ENCODE data around the gene MAST4. TPM values are rescaled to one million over a fixed set of nuclear protein-coding genes. Genes with fewer than 3 reads are reported as not detected.

MAST4 gene
- total RNA-seq, 1 donor from 2014 or later, result 19.1 TPM

DNA sequence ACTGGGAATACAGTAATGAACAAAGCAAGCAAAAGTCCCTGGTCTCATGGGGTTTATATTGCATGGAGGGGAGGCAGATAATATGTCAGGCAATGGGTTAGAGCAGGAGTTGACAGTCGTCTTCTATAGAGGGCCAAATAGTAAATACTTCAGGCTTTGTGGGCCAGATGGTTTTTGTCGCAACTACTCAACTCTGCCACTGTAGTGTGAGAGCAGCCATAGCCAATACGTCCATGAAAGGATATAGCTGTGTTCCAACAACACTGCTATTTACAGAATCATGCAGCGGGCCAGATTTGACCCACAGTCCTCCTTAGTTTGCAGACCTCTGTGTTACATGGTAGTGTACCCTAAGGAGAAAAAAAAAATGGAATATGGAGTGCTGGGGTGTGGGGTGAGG, 25.5 kb downstream of the MAST4 start:
- no peaks in the 10 kb centered on the region for H3K27me3 ChIP-seq (ENCODE audit: control insufficient read depth, insufficient read depth, low read length)
- H3K36me3 ChIP-seq (ENCODE audit: control insufficient read depth, insufficient read depth, low read length), result no peaks in the 10 kb centered on the region
- DNase-seq (ENCODE audit: low read depth), result no peak
- TF ChIP-seq, protein P1, sequence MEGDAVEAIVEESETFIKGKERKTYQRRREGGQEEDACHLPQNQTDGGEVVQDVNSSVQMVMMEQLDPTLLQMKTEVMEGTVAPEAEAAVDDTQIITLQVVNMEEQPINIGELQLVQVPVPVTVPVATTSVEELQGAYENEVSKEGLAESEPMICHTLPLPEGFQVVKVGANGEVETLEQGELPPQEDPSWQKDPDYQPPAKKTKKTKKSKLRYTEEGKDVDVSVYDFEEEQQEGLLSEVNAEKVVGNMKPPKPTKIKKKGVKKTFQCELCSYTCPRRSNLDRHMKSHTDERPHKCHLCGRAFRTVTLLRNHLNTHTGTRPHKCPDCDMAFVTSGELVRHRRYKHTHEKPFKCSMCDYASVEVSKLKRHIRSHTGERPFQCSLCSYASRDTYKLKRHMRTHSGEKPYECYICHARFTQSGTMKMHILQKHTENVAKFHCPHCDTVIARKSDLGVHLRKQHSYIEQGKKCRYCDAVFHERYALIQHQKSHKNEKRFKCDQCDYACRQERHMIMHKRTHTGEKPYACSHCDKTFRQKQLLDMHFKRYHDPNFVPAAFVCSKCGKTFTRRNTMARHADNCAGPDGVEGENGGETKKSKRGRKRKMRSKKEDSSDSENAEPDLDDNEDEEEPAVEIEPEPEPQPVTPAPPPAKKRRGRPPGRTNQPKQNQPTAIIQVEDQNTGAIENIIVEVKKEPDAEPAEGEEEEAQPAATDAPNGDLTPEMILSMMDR (IDR thresholded peaks at IDR 0.05; ENCODE audit: insufficient read depth, low read length, poor library complexity, severe bottlenecking), result no peak
- H3K4me3 ChIP-seq (ENCODE audit: low read depth, low read length), result no peak overlapping the region

DNA sequence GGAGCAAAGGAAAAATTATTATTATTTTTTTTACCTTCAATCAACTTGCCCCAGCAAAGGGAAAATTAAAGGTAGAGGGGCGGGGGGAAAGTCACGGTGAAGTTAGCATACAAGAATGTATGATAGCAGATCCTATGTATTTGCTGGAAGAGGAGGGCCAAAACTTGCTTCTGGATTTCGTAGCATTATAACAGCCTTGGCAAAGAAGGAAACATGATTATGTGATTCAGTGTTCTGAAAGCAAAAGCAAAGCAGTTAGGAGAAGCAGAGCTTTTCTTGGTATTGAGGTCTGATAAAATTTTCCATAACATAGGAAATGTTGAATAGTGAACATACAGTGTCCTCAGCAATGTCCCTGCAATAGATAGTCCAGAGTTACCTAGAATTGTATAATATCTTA, 32.4 kb downstream of the MAST4 start:
- H3K27me3 ChIP-seq (ENCODE audit: control insufficient read depth, insufficient read depth, low read length), result no peaks in the 10 kb centered on the region
- no peak for DNase-seq (ENCODE audit: low read depth)
- H3K36me3 ChIP-seq (ENCODE audit: control insufficient read depth, insufficient read depth, low read length), result no peaks in the 10 kb centered on the region
- H3K4me3 ChIP-seq (ENCODE audit: low read depth, low read length), result no peak overlapping the region
- TF ChIP-seq, protein P1 (IDR thresholded peaks at IDR 0.05; ENCODE audit: insufficient read depth, low read length, poor library complexity, severe bottlenecking), result no peak

DNA sequence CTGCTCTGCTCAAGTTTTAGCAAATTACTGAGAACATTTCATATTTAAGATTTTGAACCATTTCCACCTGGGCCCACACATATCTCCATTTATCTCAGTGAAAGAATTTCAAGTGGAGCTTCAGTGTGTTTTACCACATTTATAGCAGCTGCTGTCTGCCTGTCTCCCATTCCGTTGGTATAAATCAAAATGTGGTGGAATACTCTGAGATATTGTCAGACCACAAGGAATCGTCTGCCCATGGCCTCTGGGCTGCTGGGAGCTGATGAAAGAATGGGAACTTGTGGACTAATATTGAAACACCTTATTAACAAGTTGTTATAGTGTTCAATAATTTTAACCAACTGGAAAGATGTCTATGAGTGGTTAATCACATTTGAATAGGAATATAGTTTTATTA, 33.3 kb downstream of the MAST4 start:
- no peaks in the 10 kb centered on the region for H3K27me3 ChIP-seq (ENCODE audit: control insufficient read depth, insufficient read depth, low read length)
- no peak overlapping the region for H3K4me3 ChIP-seq (ENCODE audit: low read depth, low read length)
- TF ChIP-seq, protein P1 (IDR thresholded peaks at IDR 0.05; ENCODE audit: insufficient read depth, low read length, poor library complexity, severe bottlenecking), result no peak
- no peaks in the 10 kb centered on the region for H3K36me3 ChIP-seq (ENCODE audit: control insufficient read depth, insufficient read depth, low read length)
- DNase-seq (ENCODE audit: low read depth), result no peak

DNA sequence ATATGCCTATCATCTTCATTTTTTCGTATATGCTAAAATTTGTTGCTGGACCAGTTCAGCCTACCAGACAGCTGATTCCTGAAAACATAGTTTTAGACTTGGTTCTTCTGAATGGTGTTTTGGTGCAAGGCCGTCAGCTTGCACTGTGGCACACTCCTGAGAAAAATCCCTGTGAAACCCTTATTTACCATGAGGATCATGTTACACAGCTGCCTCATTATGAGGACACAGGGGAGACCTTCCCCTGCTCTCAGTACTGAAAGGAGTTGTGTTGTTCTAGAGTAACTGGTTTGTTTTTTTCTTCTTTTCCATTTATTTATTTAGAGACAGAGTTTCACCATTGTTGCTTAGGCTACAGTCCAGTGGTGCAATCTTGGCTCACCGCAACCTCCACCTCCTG, 37.6 kb downstream of the MAST4 start:
- Histone ChIP-seq H3K36me3 (ENCODE audit: control insufficient read depth, insufficient read depth, low read length) (no peaks in the 10 kb centered on the region), H3K4me3 (ENCODE audit: low read depth, low read length) (no peak overlapping the region), H3K27me3 (ENCODE audit: control insufficient read depth, insufficient read depth, low read length) (no peaks in the 10 kb centered on the region)
- TF ChIP-seq, protein P1 (IDR thresholded peaks at IDR 0.05; ENCODE audit: insufficient read depth, low read length, poor library complexity, severe bottlenecking), result no peak
- DNase-seq (ENCODE audit: low read depth), result no peak

DNA sequence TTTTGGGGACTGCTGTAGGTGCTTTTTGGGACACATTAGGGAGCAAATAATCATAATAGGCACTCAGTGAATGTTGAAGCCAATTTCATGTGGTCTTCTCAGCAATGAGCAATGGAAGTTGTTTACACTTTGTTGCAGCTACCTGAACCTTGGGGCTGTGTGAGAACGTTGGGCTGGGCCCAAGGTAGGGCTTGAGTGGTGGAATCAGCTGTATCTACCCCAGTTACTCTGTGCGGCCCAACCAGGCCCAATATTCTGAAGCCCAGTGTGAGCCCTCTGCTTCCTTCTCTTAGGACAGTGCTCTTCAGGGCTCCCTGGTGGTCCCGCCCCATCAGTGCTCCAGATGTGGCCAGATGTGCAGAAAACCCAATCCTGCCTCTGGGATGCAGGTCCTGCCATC, 38.4 kb downstream of the MAST4 start:
- Histone ChIP-seq H3K4me3 (ENCODE audit: low read depth, low read length) (no peak overlapping the region), H3K36me3 (ENCODE audit: control insufficient read depth, insufficient read depth, low read length) (no peaks in the 10 kb centered on the region), H3K27me3 (ENCODE audit: control insufficient read depth, insufficient read depth, low read length) (no peaks in the 10 kb centered on the region)
- TF ChIP-seq, protein P1 (IDR thresholded peaks at IDR 0.05; ENCODE audit: insufficient read depth, low read length, poor library complexity, severe bottlenecking), result no peak
- no peak for DNase-seq (ENCODE audit: low read depth)

DNA sequence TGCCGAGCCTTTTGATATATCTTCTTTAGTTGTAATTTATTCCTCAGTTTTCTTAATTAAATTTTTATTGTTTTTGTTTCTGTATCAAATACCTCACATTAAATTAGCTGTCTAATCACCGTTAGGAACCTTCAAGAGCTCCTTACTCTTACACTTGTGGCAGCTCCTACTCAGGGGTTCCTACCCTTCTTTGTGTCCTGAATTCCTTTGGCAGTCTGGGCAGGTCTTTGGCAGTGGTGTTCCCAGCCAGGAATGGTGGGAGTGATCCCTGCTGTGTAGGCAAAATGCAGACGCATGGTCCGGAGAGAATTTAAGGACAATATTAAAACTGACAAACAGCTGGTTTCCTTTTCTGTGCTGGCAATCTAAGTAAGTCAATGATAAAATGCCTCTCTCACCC, 41.8 kb downstream of the MAST4 start:
- no peak for DNase-seq (ENCODE audit: low read depth)
- H3K36me3 ChIP-seq (ENCODE audit: control insufficient read depth, insufficient read depth, low read length), result no peaks in the 10 kb centered on the region

More for the DNA sequence above, 41.8 kb downstream of the MAST4 start:
- TF ChIP-seq, protein P1 (IDR thresholded peaks at IDR 0.05; ENCODE audit: insufficient read depth, low read length, poor library complexity, severe bottlenecking), result no peak
- Histone ChIP-seq H3K4me3 (ENCODE audit: low read depth, low read length) (no peak overlapping the region), H3K27me3 (ENCODE audit: control insufficient read depth, insufficient read depth, low read length) (no peaks in the 10 kb centered on the region)

Measured in kidney epithelial cell (primary cell).